Activated B cell treated with CpG ODN at 0.5 μM for 24 hours (primary cell): ENCODE measurements around the gene C9orf40. TPM values are rescaled to one million over a fixed set of nuclear protein-coding genes. Genes with fewer than 3 reads are reported as not detected.

Source experiments
- ATAC-seq: fragments of 200-7000 bp; cut with Tn5 transposase; one replicate; pipeline ENCODE4 v1.10.0; 2021; ENCODE audit warnings: low read depth, mild to moderate bottlenecking, moderate library complexity
- CTCF ChIA-PET: fragments of 350-600 bp; sonication (Branson Sonifier 250); formaldehyde crosslinking; loops from one replicate; lab custom pipeline; 2021; ENCODE audit warnings: antibody characterized with exemption; lab: Charles Lee
- POLR2A ChIA-PET: fragments of 350-600 bp; sonication (Branson Sonifier 250); formaldehyde crosslinking; loops from one replicate; lab custom pipeline; 2021; ENCODE audit warnings: antibody characterized with exemption; lab: Charles Lee
- DNase-seq: peaks from one replicate; pipeline ENCODE4 v3.0.0; 2022
- H3K27ac Mint-ChIP-seq: one replicate; pipeline ENCODE4 v1.8.0; 2020; ENCODE audit warnings: mixed read lengths
- H3K27me3 Mint-ChIP-seq: one replicate; pipeline ENCODE4 v1.8.0; 2021; ENCODE audit warnings: mixed read lengths
- H3K36me3 Mint-ChIP-seq: one replicate; pipeline ENCODE4 v1.8.0; 2021; ENCODE audit warnings: low read depth, mixed read lengths
- H3K4me1 Mint-ChIP-seq: one replicate; pipeline ENCODE4 v1.8.0; 2021; ENCODE audit warnings: mixed read lengths
- H3K4me3 Mint-ChIP-seq: one replicate; pipeline ENCODE4 v1.8.0; 2020; ENCODE audit warnings: mild to moderate bottlenecking, mixed read lengths
- H3K9me3 Mint-ChIP-seq: one replicate; pipeline ENCODE4 v1.8.0; 2020; ENCODE audit warnings: mixed read lengths
- intact Hi-C: fragments of 100-400 bp; cut with micrococcal nuclease; formaldehyde crosslinking; loops from one replicate; pipeline ENCODE4 v1.15.1; 2024
- total RNA-seq: library from RNA; stranded (reverse); gene quantifications from 2 replicates; pipeline ENCODE4 v1.2.3, GENCODE V29; 2022
- TF ChIP-seq, protein P1 (sequence below): fragments of 200-600 bp; IDR thresholded peaks from one replicate; pipeline ENCODE4 v1.8.0; 2022; ENCODE audit warnings: antibody characterized with exemption, mild to moderate bottlenecking

Gene C9orf40
- total RNA-seq, 1 donor from 2014 or later = 5.7 TPM

DNA sequence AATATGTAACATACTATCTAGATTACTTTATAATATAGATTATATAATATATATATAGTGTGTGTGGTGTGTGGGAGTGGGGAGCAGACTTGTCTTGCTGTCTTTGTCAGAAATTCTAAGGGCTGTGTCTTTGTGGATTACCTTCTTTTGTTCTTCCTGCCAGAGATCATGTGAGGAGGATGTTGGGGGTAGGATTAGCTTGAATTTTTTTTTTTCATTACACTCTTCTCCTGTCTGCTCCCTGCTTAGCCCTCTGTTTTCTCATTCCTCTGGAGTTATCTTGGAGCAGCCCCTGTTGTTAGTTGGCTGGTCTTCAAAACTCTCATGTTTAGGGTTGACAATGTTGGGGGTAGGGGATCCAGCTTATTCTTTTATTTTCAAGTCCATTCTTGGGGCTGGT is 21.0 kb upstream of the C9orf40 start:
- H3K9me3 Mint-ChIP-seq = peaks cover 2% of the 10 kb centered on the region
- POLR2A ChIA-PET = no interaction called here
- TF ChIP-seq, protein P1, sequence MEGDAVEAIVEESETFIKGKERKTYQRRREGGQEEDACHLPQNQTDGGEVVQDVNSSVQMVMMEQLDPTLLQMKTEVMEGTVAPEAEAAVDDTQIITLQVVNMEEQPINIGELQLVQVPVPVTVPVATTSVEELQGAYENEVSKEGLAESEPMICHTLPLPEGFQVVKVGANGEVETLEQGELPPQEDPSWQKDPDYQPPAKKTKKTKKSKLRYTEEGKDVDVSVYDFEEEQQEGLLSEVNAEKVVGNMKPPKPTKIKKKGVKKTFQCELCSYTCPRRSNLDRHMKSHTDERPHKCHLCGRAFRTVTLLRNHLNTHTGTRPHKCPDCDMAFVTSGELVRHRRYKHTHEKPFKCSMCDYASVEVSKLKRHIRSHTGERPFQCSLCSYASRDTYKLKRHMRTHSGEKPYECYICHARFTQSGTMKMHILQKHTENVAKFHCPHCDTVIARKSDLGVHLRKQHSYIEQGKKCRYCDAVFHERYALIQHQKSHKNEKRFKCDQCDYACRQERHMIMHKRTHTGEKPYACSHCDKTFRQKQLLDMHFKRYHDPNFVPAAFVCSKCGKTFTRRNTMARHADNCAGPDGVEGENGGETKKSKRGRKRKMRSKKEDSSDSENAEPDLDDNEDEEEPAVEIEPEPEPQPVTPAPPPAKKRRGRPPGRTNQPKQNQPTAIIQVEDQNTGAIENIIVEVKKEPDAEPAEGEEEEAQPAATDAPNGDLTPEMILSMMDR = no peak
- peaks cover 16% of the 10 kb centered on the region for H3K36me3 Mint-ChIP-seq
- H3K4me3 Mint-ChIP-seq = no peak overlapping the region
- intact Hi-C loops = no loop called here
- peaks cover 26% of the 10 kb centered on the region for H3K4me1 Mint-ChIP-seq
- DNase-seq (no peak), ATAC-seq (no peak)
- H3K27ac Mint-ChIP-seq = no peak overlapping the region
- CTCF ChIA-PET = interaction anchor here (1.1 kb wide), 1 partner anchor 28 kb away, joined by 3 read pairs; no protein-coding TSS in a partner anchor
- H3K27me3 Mint-ChIP-seq = no peaks in the 10 kb centered on the region

DNA sequence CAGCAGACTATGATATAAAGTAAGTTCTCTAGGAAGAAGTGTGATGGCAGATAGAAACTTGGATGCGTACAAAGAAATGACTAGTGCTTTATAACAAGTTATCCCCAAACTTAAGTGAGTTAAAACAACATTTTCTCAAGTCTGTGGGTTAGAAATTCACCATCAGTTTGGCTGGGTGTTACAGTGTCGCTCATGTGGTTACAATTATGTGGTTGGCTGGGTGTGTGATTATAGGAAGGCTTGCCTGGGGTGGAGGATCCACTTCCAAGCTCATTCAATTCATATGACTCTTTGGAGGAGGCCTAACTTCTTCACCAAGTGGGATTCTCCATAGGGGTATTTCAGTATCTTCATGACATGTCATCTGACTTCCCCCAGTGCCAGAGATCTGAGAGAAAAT is 10.3 kb upstream of the C9orf40 start:
- H3K4me1 Mint-ChIP-seq = no peaks in the 10 kb centered on the region
- peaks cover 22% of the 10 kb centered on the region for H3K36me3 Mint-ChIP-seq
- no peak overlapping the region for H3K4me3 Mint-ChIP-seq
- no peak for DNase-seq
- POLR2A ChIA-PET = interaction anchor here (0.6 kb wide), 1 partner anchor 29 kb away, joined by 5 read pairs; no protein-coding TSS in a partner anchor
- CTCF ChIA-PET = no interaction called here
- intact Hi-C loops = no loop called here
- TF ChIP-seq, protein P1 = no peak
- no peak for ATAC-seq
- H3K27ac Mint-ChIP-seq = no peak overlapping the region
- H3K27me3 Mint-ChIP-seq = no peaks in the 10 kb centered on the region
- peaks cover 9% of the 10 kb centered on the region for H3K9me3 Mint-ChIP-seq

DNA sequence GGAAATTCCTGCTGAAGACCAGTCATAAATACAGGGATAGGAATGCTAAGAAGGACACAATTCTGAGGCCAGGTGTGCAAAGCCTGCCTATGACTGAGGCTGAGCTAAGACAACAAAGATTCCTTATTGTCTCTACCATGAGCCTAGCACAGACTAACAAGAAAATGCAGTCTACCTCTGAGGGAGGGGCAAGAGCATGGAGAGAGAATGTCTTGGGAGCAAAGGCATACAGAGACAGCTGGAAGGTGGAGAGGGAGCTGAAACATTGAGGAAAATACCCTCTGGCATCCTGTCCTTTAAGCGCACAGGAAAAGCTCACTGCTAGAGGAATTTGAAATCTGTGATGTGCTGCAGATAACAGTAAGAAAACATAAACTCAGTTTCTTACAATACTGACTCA is 8.8 kb upstream of the C9orf40 start:
- TF ChIP-seq, protein P1 = no peak
- H3K4me3 Mint-ChIP-seq = no peak overlapping the region
- intact Hi-C loops = no loop called here
- no peaks in the 10 kb centered on the region for H3K27me3 Mint-ChIP-seq
- peaks cover 9% of the 10 kb centered on the region for H3K9me3 Mint-ChIP-seq
- H3K27ac Mint-ChIP-seq = no peak overlapping the region
- H3K36me3 Mint-ChIP-seq = peaks cover 22% of the 10 kb centered on the region
- no peaks in the 10 kb centered on the region for H3K4me1 Mint-ChIP-seq
- ChIA-PET CTCF (no interaction called here), POLR2A (no interaction called here)
- ATAC-seq = no peak
- no peak for DNase-seq

DNA sequence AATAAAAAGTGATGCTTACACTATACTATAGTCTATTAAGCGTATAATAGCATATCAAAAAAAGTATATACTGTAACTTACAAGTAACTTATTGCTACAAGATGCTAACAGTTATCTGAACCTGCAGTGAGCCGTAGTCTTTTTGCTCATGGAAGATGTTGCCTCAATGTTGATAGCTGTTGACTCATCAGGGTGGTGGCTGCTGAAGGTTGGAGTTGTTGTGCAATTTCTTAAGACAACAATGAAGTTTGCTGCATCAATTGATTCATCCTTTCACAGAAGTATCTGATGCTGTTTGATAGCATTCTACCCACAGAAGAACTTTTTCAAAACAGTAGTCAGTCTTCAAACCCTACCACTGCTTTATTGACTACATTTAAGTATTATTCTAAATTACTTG is 7.8 kb upstream of the C9orf40 start:
- H3K4me3 Mint-ChIP-seq = no peak overlapping the region
- DNase-seq (no peak), ATAC-seq (no peak)
- ChIA-PET CTCF (no interaction called here), POLR2A (no interaction called here)
- H3K9me3 Mint-ChIP-seq = peaks cover 9% of the 10 kb centered on the region
- intact Hi-C loops = no loop called here
- H3K4me1 Mint-ChIP-seq = no peaks in the 10 kb centered on the region
- H3K27me3 Mint-ChIP-seq = no peaks in the 10 kb centered on the region
- peaks cover 22% of the 10 kb centered on the region for H3K36me3 Mint-ChIP-seq
- no peak overlapping the region for H3K27ac Mint-ChIP-seq
- TF ChIP-seq, protein P1 = no peak

DNA sequence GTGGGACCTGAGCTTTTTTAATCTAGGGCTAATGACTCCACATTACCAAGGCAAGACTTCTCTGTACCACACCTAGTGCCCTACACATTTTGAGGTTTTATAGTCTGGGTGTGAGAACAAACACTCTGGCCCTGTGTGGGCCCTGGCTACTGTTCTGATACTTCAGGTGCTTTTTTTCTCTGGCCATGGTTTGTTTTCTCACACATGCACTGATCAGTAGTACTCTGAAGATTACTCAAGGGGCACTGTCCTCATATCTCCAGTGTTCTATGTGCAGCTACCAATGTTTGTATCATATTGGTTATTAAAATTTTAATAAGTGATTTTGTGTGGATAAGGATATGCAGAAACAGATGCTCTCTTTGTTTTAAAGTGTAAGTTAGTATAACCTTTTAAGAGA is 5.9 kb upstream of the C9orf40 start:
- TF ChIP-seq, protein P1 = no peak
- Mint-ChIP-seq H3K36me3 (peaks cover 22% of the 10 kb centered on the region), H3K27ac (no peak overlapping the region), H3K27me3 (no peaks in the 10 kb centered on the region), H3K4me3 (no peak overlapping the region), H3K4me1 (peaks cover 1% of the 10 kb centered on the region), H3K9me3 (peaks cover 9% of the 10 kb centered on the region)
- POLR2A ChIA-PET = no interaction called here
- intact Hi-C loops = loop anchor here (10.0 kb wide), 2 partner anchors 1436 to 1796 kb away; partner anchors contain the start of gene RFK
- DNase-seq (no peak), ATAC-seq (no peak)
- CTCF ChIA-PET = no interaction called here
